RWPE2 (cell line): Measurements from ENCODE around the gene EIF2D.

Source experiments
- ATAC-seq: fragments of 200-7000 bp; cut with Tn5 transposase; 3 replicates; pipeline ENCODE4 v1.9.1; 2021; ENCODE audit warnings: low read depth
- DNase-seq: peaks from one replicate; pipeline ENCODE4 v3.0.0-alpha.2; 2020; ENCODE audit warnings: low spot score
- H3K27ac ChIP-seq: fragments of 450-650 bp; 2 replicates; pipeline ENCODE4 v1.5.1; 2017; ENCODE audit warnings: mild to moderate bottlenecking; ENCODE audit not compliant: poor library complexity, severe bottlenecking
- H3K27me3 ChIP-seq: fragments of 250-450 bp; sonication (Bioruptor Pico); 2 replicates; pipeline ENCODE4 v1.5.1; 2021; ENCODE audit warnings: mild to moderate bottlenecking, moderate library complexity; ENCODE audit not compliant: insufficient read depth, poor library complexity, severe bottlenecking
- H3K36me3 ChIP-seq: fragments of 250-450 bp; sonication (Bioruptor Pico); 2 replicates; pipeline ENCODE4 v1.5.1; 2020; ENCODE audit warnings: low read depth, mild to moderate bottlenecking, moderate library complexity
- H3K4me1 ChIP-seq: fragments of 250-450 bp; sonication (Bioruptor Pico); 2 replicates; pipeline ENCODE4 v1.5.1; 2021; ENCODE audit warnings: mild to moderate bottlenecking, moderate library complexity; ENCODE audit not compliant: insufficient read depth, poor library complexity, severe bottlenecking
- H3K4me3 ChIP-seq: fragments of 250-450 bp; sonication (Bioruptor Pico); 2 replicates; pipeline ENCODE4 v1.5.1; 2021; ENCODE audit warnings: mild to moderate bottlenecking, moderate library complexity; ENCODE audit not compliant: severe bottlenecking
- H3K9me3 ChIP-seq: fragments of 250-450 bp; sonication (Bioruptor Pico); 2 replicates; pipeline ENCODE4 v1.5.1; 2021; ENCODE audit warnings: mild to moderate bottlenecking, moderate library complexity; ENCODE audit not compliant: severe bottlenecking
- CTCF ChIP-seq: fragments of 450-650 bp; IDR thresholded peaks from one replicate; pipeline ENCODE4 v1.5.1; 2017; ENCODE audit warnings: mild to moderate bottlenecking, moderate library complexity; ENCODE audit not compliant: poor library complexity, severe bottlenecking

The EIF2D gene

GRCh38 chr1:206588492-206588891 is 23.8 kb downstream of the EIF2D start:
- no peak for ATAC-seq
- H3K27me3 ChIP-seq = no peaks in the 10 kb centered on the region
- H3K4me1 ChIP-seq = peaks cover 48% of the 10 kb centered on the region
- no peak overlapping the region for H3K4me3 ChIP-seq
- peak overlapping the region; percentile 56 for H3K27ac ChIP-seq
- TF ChIP-seq CTCF = no peak
- H3K36me3 ChIP-seq = peaks cover 31% of the 10 kb centered on the region
- DNase-seq = no peak
- H3K9me3 ChIP-seq = no peaks in the 10 kb centered on the region

- Histone ChIP-seq H3K27me3 (no peaks in the 10 kb centered on the region), H3K4me3 (no peak overlapping the region), H3K9me3 (no peaks in the 10 kb centered on the region), H3K27ac (peak overlapping the region; percentile 56), H3K4me1 (peaks cover 48% of the 10 kb centered on the region), H3K36me3 (peaks cover 25% of the 10 kb centered on the region)
- ATAC-seq (no peak), DNase-seq (no peak)
- no peak for TF ChIP-seq CTCF
Observed at GRCh38 chr1:206587904-206588303, 24.4 kb downstream of the EIF2D start.

- peaks cover 48% of the 10 kb centered on the region for H3K4me1 ChIP-seq
- H3K27me3 ChIP-seq = no peaks in the 10 kb centered on the region
- peak overlapping the region; percentile 56 for H3K27ac ChIP-seq
- ATAC-seq (no peak; the same call in 2 of the 3 replicates), DNase-seq (no peak)
- no peaks in the 10 kb centered on the region for H3K9me3 ChIP-seq
- H3K4me3 ChIP-seq = no peak overlapping the region
- H3K36me3 ChIP-seq = peaks cover 13% of the 10 kb centered on the region
- TF ChIP-seq CTCF = no peak
Observed at GRCh38 chr1:206586501-206587445, 25.5 kb downstream of the EIF2D start.

GRCh38 chr1:206584683-206585082 is 27.6 kb downstream of the EIF2D start:
- ATAC-seq = no peak
- Histone ChIP-seq H3K27ac (no peak overlapping the region), H3K4me1 (peaks cover 32% of the 10 kb centered on the region)

More at GRCh38 chr1:206584683-206585082, 27.6 kb downstream of the EIF2D start:
- Histone ChIP-seq H3K36me3 (no peaks in the 10 kb centered on the region; the same call in 1 of the 2 replicates), H3K9me3 (no peaks in the 10 kb centered on the region), H3K27me3 (no peaks in the 10 kb centered on the region), H3K4me3 (no peak overlapping the region)
- no peak for DNase-seq
- TF ChIP-seq CTCF = no peak
